Liver (tissue), 3 donors: ENCODE data around the gene ACYP2.

Experiments
- CTCF ChIP-seq: fragments of 150-350 bp; IDR thresholded peaks from 2 replicates; pipeline ENCODE4 v1.5.1; 2017; ENCODE audit warnings: improper control_type of control experiment, low read depth, low read length; ENCODE audit not compliant: missing input control
- EGR1 ChIP-seq, 2 donors: IDR thresholded peaks; 2 replicates each; pipeline ENCODE4 v1.6.1; 2016 to 2018; ENCODE audit warnings: antibody characterized with exemption in 2 of 2, low read depth in 2 of 2
- GABPA ChIP-seq, 2 donors: IDR thresholded peaks in 1 of 2; conservative IDR thresholded peaks in 1 of 2; 2 replicates each; pipeline ENCODE4 v1.6.1; 2016; ENCODE audit warnings: antibody characterized with exemption in 2 of 2, mild to moderate bottlenecking in 1 of 2, moderate library complexity in 1 of 2
- JUND ChIP-seq, 2 donors: IDR thresholded peaks; 2 replicates each; pipeline ENCODE4 v1.6.1; 2016; ENCODE audit warnings: antibody characterized with exemption in 2 of 2
- RAD21 ChIP-seq, 2 donors: IDR thresholded peaks; 2 replicates each; pipeline ENCODE4 v1.6.1; 2016; ENCODE audit warnings: antibody characterized with exemption in 2 of 2, mild to moderate bottlenecking in 2 of 2
- RXRA ChIP-seq, 2 donors: IDR thresholded peaks; 2 replicates each; pipeline ENCODE4 v1.6.1; 2017 to 2018; ENCODE audit warnings: antibody characterized with exemption in 2 of 2, mild to moderate bottlenecking in 1 of 2
- TAF1 ChIP-seq: conservative IDR thresholded peaks from 2 replicates; pipeline ENCODE4 v1.6.1; 2016; ENCODE audit warnings: antibody characterized with exemption, mild to moderate bottlenecking
- YY1 ChIP-seq: IDR thresholded peaks from 2 replicates; pipeline ENCODE4 v1.6.1; 2016; ENCODE audit warnings: antibody characterized with exemption, mild to moderate bottlenecking
- TF ChIP-seq, protein P1 (sequence below): IDR thresholded peaks from 2 replicates; pipeline ENCODE4 v1.6.1; 2016; ENCODE audit warnings: antibody characterized with exemption, mild to moderate bottlenecking
- TF ChIP-seq, protein P2 (sequence below): IDR thresholded peaks from 2 replicates; pipeline ENCODE4 v1.6.1; 2016; ENCODE audit warnings: antibody characterized with exemption
- TF ChIP-seq, protein P3 (sequence below): IDR thresholded peaks from 2 replicates; pipeline ENCODE4 v1.6.1; 2016; ENCODE audit warnings: antibody characterized with exemption
- TF ChIP-seq, protein P4 (sequence below): IDR thresholded peaks from 2 replicates; pipeline ENCODE4 v1.6.1; 2016; ENCODE audit warnings: antibody characterized with exemption
- donor health status: healthy.
- donor health status: healthy.

- TF ChIP-seq CTCF (no peak), RAD21 (IDR thresholded peaks at IDR 0.05) (no peak), TAF1 (no peak), YY1 (no peak), RXRA (IDR thresholded peaks at IDR 0.05) (no peak), JUND (IDR thresholded peaks at IDR 0.05) (no peak), GABPA (IDR thresholded peaks at IDR 0.05 in 1 of 2, conservative IDR thresholded peaks at IDR 0.05 in 1 of 2) (no peak), EGR1 (IDR thresholded peaks at IDR 0.05; ENCODE audit: low read depth in 2 of 2) (no peak)
- TF ChIP-seq, protein P1, sequence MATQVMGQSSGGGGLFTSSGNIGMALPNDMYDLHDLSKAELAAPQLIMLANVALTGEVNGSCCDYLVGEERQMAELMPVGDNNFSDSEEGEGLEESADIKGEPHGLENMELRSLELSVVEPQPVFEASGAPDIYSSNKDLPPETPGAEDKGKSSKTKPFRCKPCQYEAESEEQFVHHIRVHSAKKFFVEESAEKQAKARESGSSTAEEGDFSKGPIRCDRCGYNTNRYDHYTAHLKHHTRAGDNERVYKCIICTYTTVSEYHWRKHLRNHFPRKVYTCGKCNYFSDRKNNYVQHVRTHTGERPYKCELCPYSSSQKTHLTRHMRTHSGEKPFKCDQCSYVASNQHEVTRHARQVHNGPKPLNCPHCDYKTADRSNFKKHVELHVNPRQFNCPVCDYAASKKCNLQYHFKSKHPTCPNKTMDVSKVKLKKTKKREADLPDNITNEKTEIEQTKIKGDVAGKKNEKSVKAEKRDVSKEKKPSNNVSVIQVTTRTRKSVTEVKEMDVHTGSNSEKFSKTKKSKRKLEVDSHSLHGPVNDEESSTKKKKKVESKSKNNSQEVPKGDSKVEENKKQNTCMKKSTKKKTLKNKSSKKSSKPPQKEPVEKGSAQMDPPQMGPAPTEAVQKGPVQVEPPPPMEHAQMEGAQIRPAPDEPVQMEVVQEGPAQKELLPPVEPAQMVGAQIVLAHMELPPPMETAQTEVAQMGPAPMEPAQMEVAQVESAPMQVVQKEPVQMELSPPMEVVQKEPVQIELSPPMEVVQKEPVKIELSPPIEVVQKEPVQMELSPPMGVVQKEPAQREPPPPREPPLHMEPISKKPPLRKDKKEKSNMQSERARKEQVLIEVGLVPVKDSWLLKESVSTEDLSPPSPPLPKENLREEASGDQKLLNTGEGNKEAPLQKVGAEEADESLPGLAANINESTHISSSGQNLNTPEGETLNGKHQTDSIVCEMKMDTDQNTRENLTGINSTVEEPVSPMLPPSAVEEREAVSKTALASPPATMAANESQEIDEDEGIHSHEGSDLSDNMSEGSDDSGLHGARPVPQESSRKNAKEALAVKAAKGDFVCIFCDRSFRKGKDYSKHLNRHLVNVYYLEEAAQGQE = no peak
- TF ChIP-seq, protein P2, sequence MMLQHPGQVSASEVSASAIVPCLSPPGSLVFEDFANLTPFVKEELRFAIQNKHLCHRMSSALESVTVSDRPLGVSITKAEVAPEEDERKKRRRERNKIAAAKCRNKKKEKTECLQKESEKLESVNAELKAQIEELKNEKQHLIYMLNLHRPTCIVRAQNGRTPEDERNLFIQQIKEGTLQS = no peak
- TF ChIP-seq, protein P3, sequence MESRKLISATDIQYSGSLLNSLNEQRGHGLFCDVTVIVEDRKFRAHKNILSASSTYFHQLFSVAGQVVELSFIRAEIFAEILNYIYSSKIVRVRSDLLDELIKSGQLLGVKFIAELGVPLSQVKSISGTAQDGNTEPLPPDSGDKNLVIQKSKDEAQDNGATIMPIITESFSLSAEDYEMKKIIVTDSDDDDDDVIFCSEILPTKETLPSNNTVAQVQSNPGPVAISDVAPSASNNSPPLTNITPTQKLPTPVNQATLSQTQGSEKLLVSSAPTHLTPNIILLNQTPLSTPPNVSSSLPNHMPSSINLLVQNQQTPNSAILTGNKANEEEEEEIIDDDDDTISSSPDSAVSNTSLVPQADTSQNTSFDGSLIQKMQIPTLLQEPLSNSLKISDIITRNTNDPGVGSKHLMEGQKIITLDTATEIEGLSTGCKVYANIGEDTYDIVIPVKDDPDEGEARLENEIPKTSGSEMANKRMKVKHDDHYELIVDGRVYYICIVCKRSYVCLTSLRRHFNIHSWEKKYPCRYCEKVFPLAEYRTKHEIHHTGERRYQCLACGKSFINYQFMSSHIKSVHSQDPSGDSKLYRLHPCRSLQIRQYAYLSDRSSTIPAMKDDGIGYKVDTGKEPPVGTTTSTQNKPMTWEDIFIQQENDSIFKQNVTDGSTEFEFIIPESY = no peak
- TF ChIP-seq, protein P4, sequence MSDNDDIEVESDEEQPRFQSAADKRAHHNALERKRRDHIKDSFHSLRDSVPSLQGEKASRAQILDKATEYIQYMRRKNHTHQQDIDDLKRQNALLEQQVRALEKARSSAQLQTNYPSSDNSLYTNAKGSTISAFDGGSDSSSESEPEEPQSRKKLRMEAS = no peak
These were observed 118.6 kb downstream of the ACYP2 start for GRCh38 chr2:54233832-54234649.
